NCI-H1417 treated with DMSO at 0.1 percent for 48 hours (cell line): Measurements from ENCODE around the gene NXPH1.

Source experiments
- DNase-seq: peaks from one replicate; lab custom pipeline; 2025; lab: John Stamatoyannopoulos, UW

NXPH1 gene

GRCh38 chr7:8507566-8507965 lies 74.2 kb downstream of the NXPH1 start:
- DNase-seq = peak; percentile 26

GRCh38 chr7:8509621-8510020 lies 76.2 kb downstream of the NXPH1 start:
- no peak for DNase-seq

GRCh38 chr7:8511855-8512254 lies 78.4 kb downstream of the NXPH1 start:
- no peak for DNase-seq

DNA sequence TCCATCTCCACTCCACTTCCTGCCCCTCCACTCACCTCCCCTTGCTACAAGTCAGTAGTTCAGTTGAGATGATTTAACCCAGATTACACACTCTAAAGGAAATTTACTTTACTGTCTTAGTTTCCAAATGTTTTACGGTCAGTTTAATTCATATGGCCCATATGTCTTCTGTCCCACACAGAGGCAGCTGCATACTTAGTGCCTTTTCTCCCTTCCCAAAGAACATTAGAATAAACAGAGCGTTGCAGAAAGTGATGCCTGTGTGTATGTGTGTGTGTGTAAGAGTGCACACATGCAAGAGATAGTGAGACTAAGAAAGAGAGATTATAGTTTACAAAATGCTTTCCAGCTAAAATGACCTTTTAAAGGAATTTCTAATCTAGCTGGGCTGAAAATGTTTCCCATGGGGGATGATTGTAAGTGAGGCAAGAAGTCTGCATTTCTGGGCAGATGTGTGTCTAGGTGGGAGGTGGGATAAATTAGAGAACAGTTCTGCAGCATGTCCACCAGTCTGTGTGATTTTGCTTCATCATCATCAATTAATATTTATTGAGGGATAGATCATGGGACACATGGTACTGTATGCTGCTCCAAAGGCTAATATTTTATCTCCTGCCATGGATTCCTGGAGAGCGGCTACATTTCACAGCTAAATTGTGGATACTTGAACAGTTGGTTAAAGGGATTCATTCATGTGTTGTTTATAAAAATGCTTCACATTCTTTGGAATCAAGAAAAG lies 81.5 kb downstream of the NXPH1 start:
- DNase-seq = no peak

GRCh38 chr7:8515640-8516185 lies 82.3 kb downstream of the NXPH1 start:
- no peak for DNase-seq

- no peak for DNase-seq
Measured at GRCh38 chr7:8516976-8517375, 83.6 kb downstream of the NXPH1 start.

- DNase-seq = no peak
Measured at GRCh38 chr7:8528311-8528710, 94.9 kb downstream of the NXPH1 start.

DNA sequence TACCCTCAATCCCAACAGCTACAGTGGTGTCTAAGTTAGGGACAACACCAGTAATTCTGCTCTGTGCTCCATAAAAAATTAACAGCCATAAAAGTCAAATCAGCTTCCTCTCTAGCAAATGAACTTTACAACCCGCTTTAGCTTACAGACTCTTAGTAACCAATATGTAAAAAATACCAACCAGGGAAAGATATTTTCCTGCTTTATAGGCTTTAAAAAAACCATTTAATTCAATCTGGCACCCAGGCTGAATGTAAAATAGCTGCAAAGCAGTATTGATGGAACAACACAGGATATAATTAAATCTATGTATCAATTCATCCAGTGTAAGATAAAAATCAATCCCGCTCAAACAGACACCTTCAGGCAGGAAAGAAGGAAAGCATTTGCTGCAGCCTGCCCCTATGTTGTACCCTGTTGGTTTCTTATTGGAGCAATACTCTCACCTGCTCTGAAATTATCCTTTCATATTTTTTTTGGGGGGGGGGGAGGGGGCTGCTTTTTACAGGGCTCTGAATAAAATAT lies 98.6 kb downstream of the NXPH1 start:
- no peak for DNase-seq

DNA sequence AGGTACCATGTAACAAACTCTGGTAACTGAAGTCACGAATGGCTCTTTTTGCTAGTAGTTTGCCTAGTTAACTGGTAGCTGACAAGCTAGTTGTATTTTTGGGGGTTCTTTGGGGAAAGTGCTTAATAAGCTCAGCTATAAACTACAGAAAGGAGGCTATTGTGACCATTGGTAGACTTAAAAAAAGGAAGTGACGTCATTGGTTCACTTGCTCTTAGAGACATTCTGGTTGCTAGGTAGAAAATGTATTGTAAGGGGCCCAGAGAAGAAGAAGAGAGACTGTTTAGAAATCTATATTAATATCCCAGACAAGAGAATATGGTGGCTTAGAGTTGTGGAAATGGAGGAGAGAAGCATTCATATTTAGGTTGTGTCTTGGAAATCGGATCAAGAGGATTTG lies 103.0 kb downstream of the NXPH1 start:
- no peak for DNase-seq

GRCh38 chr7:8549046-8549445 lies 115.6 kb downstream of the NXPH1 start:
- no peak for DNase-seq

DNA sequence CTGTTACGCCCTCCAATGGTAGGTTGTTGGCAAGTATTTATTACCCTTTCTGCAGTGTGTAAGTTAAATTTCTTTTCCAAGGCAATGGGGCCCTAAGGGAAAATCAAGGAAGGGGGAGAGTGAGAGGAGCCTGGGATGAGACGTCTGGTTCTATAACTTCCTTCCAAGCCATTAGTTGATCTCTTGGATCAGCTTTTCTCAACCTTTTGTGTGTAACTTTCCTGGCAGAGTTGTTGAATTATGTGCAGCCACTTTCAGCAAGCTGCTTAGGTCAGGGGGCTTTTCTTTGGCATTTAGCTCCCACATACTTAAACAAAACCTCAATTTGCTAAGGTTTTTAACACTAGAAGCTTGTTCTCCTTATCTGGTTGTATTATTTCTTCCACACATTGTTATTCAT lies 127.1 kb downstream of the NXPH1 start:
- DNase-seq = no peak

GRCh38 chr7:8561449-8561848 lies 128.0 kb downstream of the NXPH1 start:
- no peak for DNase-seq

- no peak for DNase-seq
Measured at GRCh38 chr7:8564281-8564680, 130.9 kb downstream of the NXPH1 start.

DNA sequence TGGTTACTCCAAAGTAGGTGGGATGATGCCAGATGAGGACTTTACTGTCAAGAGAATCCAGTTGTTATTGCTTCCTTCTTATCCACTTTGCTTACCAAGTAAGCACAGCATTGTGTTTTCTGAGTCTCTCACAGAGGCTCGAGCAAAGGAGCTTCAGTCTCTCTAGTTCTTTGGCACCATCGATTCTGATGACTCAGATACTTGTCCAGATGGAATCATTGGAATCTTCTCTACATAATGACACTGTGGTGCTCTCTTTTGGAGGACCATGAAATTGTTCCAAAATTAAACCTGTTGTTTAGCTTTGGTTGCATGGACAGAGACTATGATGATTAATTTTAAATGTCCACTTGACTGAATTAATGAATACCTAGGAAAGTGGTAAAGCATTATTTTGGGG lies 132.6 kb downstream of the NXPH1 start:
- no peak for DNase-seq

- no peak for DNase-seq
Measured at GRCh38 chr7:8567626-8568025, 134.2 kb downstream of the NXPH1 start.

DNA sequence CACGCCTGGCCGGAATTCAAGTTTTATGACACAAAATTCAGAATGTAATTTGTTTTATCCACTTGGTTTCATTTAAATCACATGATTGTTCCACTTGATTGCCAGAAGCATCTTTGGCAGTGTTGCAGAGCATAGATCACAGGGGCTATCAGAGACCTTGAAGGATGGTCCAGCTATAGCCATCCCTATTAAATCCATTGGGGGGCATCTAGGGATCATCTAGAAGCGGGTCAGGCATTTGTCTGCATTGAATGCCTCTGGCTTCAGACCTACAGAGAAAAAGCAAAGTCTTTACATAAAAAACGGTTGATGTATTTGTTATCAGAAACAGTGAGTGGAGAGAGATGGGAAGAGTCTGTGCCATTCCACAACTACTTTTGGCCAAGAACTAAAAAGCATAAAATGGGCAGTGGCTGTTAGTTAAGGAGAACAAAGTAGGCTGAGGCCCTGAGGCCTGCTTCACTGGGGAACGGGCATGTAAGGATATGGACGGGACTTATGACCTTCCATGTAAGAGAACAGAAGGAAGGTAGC lies 146.3 kb downstream of the NXPH1 start:
- DNase-seq = no peak

- DNase-seq = no peak
Measured at GRCh38 chr7:8581842-8582241, 148.4 kb downstream of the NXPH1 start.

DNA sequence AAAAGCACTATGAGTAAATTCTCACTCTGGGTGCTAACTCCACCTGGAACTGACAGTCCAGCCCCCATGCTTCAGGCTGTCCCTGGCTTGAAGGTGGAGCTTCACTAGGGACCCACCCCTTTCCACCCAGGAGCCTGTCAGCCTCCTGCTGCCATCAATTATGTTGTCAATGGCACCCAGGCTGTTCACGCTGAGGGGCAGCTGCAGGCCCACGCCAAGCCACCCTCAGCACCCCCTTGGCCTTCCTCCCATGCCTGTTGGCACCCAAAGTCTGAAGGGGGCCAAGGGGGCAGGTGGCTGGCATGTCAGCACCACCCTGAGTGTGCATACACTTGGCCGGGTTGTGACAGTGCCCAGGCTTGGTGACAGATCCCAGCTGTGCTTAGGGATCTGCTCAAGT lies 149.3 kb downstream of the NXPH1 start:
- DNase-seq = no peak

GRCh38 chr7:8585591-8585990 lies 152.2 kb downstream of the NXPH1 start:
- no peak for DNase-seq

- DNase-seq = no peak
Measured at GRCh38 chr7:8590225-8590624, 156.8 kb downstream of the NXPH1 start.

DNA sequence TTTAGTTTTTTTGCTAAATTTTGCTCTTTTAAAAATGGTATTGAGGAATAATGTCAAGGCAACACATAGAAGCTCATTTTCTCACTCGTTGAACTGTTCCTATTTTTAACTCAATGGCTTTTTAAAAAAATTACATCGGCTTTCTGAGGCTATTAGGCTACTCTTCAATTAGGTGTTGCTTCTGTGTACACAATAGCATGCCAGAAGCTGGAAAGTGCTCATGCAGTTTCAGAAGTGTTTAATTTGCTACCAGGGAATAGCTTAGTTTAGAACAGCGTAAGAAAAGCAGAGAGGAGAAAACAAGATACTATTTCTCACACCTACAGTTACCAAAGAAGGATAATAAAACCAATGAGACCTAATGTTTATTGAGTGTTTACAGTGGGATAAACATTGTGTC lies 157.4 kb downstream of the NXPH1 start:
- peak; percentile 65 for DNase-seq

DNA sequence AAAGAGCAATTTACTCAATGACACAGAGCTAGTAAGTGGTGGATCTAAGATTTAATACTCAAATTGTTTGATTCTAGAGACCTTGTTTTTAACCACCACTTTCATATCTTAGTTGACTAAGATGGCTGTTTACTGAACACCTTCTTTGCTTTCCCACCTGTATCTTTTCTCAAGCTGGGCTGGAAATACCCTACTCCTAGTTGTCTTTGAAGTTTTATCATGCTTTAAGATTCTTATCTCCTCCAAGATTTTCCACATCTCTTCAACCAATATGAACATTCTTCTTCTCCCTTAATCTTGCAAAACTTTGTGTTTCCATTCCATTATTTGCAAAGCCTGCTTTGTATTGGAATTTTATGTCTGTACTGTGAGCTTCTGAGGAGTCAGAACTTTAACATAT lies 157.9 kb downstream of the NXPH1 start:
- no peak for DNase-seq

DNA sequence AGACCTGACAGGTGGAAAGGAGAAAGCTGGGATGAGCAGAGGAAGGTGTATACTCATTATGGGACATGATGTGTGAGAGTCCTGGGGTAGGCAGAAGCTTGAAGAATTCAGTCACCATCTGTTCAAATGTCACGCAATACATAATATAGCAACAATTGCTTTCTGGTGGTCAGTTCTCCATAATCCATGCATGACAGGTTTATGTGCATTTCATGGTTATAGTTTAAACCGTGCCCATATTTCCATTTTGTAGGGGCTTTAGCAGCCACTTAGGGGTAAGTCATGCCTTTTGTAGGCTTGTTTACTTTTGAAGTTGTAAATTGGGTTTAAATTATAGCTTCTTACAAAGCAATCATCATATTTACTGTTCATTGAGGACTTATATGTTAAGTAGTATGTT lies 158.8 kb downstream of the NXPH1 start:
- peak; percentile 90 for DNase-seq

- DNase-seq = no peak
Measured at GRCh38 chr7:8594115-8594514, 160.7 kb downstream of the NXPH1 start.
